Activated CD8-positive, alpha-beta T cell treated with anti-CD3 and anti-CD28 coated beads, Interleukin-2, amount 10 ng/mL, durations not matched to agents 7 days and 5 days (primary cell): ENCODE results near the gene ABHD6. TPM values are rescaled to one million over a fixed set of nuclear protein-coding genes. Genes with fewer than 3 reads are reported as not detected.
"Not testable (repeated sequence)": the region's sequence is repeated elsewhere in the genome, so short reads cannot be mapped to it uniquely, and the experiment has no call there.

Experiments used
- ATAC-seq: fragments of 150-1000 bp; cut with Tn5 transposase; one replicate; pipeline ENCODE4 v1.10.0; 2021; ENCODE audit warnings: moderate library complexity
- CTCF ChIA-PET: fragments of 350-600 bp; sonication (Branson Sonifier 250); formaldehyde crosslinking; loops from one replicate; lab custom pipeline; 2021; ENCODE audit warnings: antibody characterized with exemption; lab: Charles Lee
- POLR2A ChIA-PET: fragments of 350-600 bp; sonication (Branson Sonifier 250); formaldehyde crosslinking; loops from one replicate; lab custom pipeline; 2021; ENCODE audit warnings: antibody characterized with exemption; lab: Charles Lee
- DNase-seq: peaks from one replicate; pipeline ENCODE4 v3.0.0-alpha.2; 2020
- H3K27ac Mint-ChIP-seq: one replicate; pipeline ENCODE4 v1.8.0; 2021; ENCODE audit warnings: mild to moderate bottlenecking, mixed read lengths
- H3K27me3 Mint-ChIP-seq: one replicate; pipeline ENCODE4 v1.8.0; 2021; ENCODE audit warnings: low read depth, mixed read lengths
- H3K36me3 Mint-ChIP-seq: one replicate; pipeline ENCODE4 v1.8.0; 2021; ENCODE audit warnings: low read depth, mixed read lengths
- H3K4me1 Mint-ChIP-seq: one replicate; pipeline ENCODE4 v1.8.0; 2021; ENCODE audit warnings: low read depth, mixed read lengths
- H3K4me3 Mint-ChIP-seq: one replicate; pipeline ENCODE4 v1.8.0; 2021; ENCODE audit warnings: mild to moderate bottlenecking, mixed read lengths
- H3K9me3 Mint-ChIP-seq: one replicate; pipeline ENCODE4 v1.8.0; 2022; ENCODE audit warnings: mixed read lengths; ENCODE audit not compliant: insufficient read depth
- total RNA-seq, 2 experiments: library from RNA; stranded (reverse); gene quantifications; one replicate each; pipeline ENCODE4 v1.2.3, GENCODE V29; 2021

ABHD6 gene
- total RNA-seq, 2 experiments from 2014 or later, result 4.0 to 4.4 TPM

GRCh38 chr3:58288011-58288728 lies 50.6 kb downstream of the ABHD6 start:
- H3K36me3 Mint-ChIP-seq, result peaks cover 3% of the 10 kb centered on the region
- no peaks in the 10 kb centered on the region for H3K4me1 Mint-ChIP-seq
- ChIA-PET CTCF (interaction anchor here (0.8 kb wide), 2 partner anchors 71 to 73 kb away, joined by 3 read pairs; no protein-coding TSS in a partner anchor), POLR2A (no interaction called here)
- ATAC-seq, result no peak
- H3K4me3 Mint-ChIP-seq, result no peak overlapping the region
- H3K9me3 Mint-ChIP-seq, result no peaks in the 10 kb centered on the region
- DNase-seq, result no peak
- no peak overlapping the region for H3K27ac Mint-ChIP-seq
- H3K27me3 Mint-ChIP-seq, result no peaks in the 10 kb centered on the region

GRCh38 chr3:58288964-58289613 lies 51.5 kb downstream of the ABHD6 start:
- H3K9me3 Mint-ChIP-seq, H3K4me3 Mint-ChIP-seq, H3K27me3 Mint-ChIP-seq, H3K27ac Mint-ChIP-seq, H3K4me1 Mint-ChIP-seq, H3K36me3 Mint-ChIP-seq, ATAC-seq, DNase-seq, CTCF ChIA-PET, POLR2A ChIA-PET: not testable (repeated sequence)

- ATAC-seq, DNase-seq, H3K4me1 Mint-ChIP-seq, H3K9me3 Mint-ChIP-seq, CTCF ChIA-PET, H3K27me3 Mint-ChIP-seq, H3K27ac Mint-ChIP-seq, H3K4me3 Mint-ChIP-seq, H3K36me3 Mint-ChIP-seq, POLR2A ChIA-PET: not testable (repeated sequence)
Measured at GRCh38 chr3:58290446-58290845, 52.9 kb downstream of the ABHD6 start.

- ChIA-PET POLR2A (no interaction called here), CTCF (interaction anchor here (2.9 kb wide), 1 partner anchor 15 kb away, joined by 12 read pairs; the partner anchor contains the start of genes HTD2 and RPP14)
- Mint-ChIP-seq H3K4me3 (no peak overlapping the region), H3K9me3 (no peaks in the 10 kb centered on the region), H3K27ac (no peak overlapping the region), H3K27me3 (no peaks in the 10 kb centered on the region), H3K36me3 (no peaks in the 10 kb centered on the region), H3K4me1 (no peaks in the 10 kb centered on the region)
- DNase-seq (no peak), ATAC-seq (no peak)
Measured at GRCh38 chr3:58291671-58292338, 54.2 kb downstream of the ABHD6 start.

- Mint-ChIP-seq H3K27me3 (no peaks in the 10 kb centered on the region), H3K27ac (no peak overlapping the region), H3K4me1 (no peaks in the 10 kb centered on the region), H3K36me3 (no peaks in the 10 kb centered on the region), H3K4me3 (no peak overlapping the region), H3K9me3 (no peaks in the 10 kb centered on the region)
- DNase-seq (no peak), ATAC-seq (no peak)
- ChIA-PET CTCF (interaction anchor here (2.9 kb wide), 1 partner anchor 13 kb away, joined by 12 read pairs; the partner anchor contains the start of genes HTD2 and RPP14), POLR2A (no interaction called here)
Measured at GRCh38 chr3:58292866-58293265, 55.3 kb downstream of the ABHD6 start.

GRCh38 chr3:58293516-58293915 lies 55.9 kb downstream of the ABHD6 start:
- no peak for ATAC-seq
- Mint-ChIP-seq H3K9me3 (no peaks in the 10 kb centered on the region), H3K27me3 (no peaks in the 10 kb centered on the region), H3K36me3 (no peaks in the 10 kb centered on the region), H3K4me3 (no peak overlapping the region), H3K27ac (no peak overlapping the region), H3K4me1 (no peaks in the 10 kb centered on the region)
- DNase-seq, result no peak
- CTCF ChIA-PET, result interaction anchor here (0.6 to 2.9 kb wide), 2 partner anchors 13 to 295 kb away, joined by 3 to 12 read pairs; partner anchors contain the start of genes HTD2 and RPP14
- POLR2A ChIA-PET, result no interaction called here

- H3K9me3 Mint-ChIP-seq, result no peaks in the 10 kb centered on the region
- ChIA-PET CTCF (interaction anchor here (0.9 to 1.8 kb wide), 2 partner anchors 10 to 108 kb away, joined by 4 to 14 read pairs; partner anchors contain the start of genes HTD2 and RPP14), POLR2A (no interaction called here)
- no peak overlapping the region for H3K27ac Mint-ChIP-seq
- no peak overlapping the region for H3K4me3 Mint-ChIP-seq
- H3K36me3 Mint-ChIP-seq, result no peaks in the 10 kb centered on the region
- no peaks in the 10 kb centered on the region for H3K4me1 Mint-ChIP-seq
- no peak for ATAC-seq
- H3K27me3 Mint-ChIP-seq, result peaks cover 7% of the 10 kb centered on the region
- no peak for DNase-seq
Measured at GRCh38 chr3:58296269-58296668, 58.7 kb downstream of the ABHD6 start.

GRCh38 chr3:58296843-58297242 lies 59.3 kb downstream of the ABHD6 start:
- no peak overlapping the region for H3K27ac Mint-ChIP-seq
- no peaks in the 10 kb centered on the region for H3K9me3 Mint-ChIP-seq
- peaks cover 13% of the 10 kb centered on the region for H3K27me3 Mint-ChIP-seq
- DNase-seq (no peak), ATAC-seq (no peak)
- H3K36me3 Mint-ChIP-seq, result no peaks in the 10 kb centered on the region
- ChIA-PET CTCF (interaction anchor here (0.9 kb wide), 1 partner anchor 109 kb away, joined by 4 read pairs; no protein-coding TSS in a partner anchor), POLR2A (no interaction called here)
- no peaks in the 10 kb centered on the region for H3K4me1 Mint-ChIP-seq
- no peak overlapping the region for H3K4me3 Mint-ChIP-seq

GRCh38 chr3:58298190-58298589 lies 60.6 kb downstream of the ABHD6 start:
- ChIA-PET POLR2A (no interaction called here), CTCF (interaction anchor here (1.9 to 3.8 kb wide), 2 partner anchors 110 to 290 kb away, joined by 4 to 22 read pairs; partner anchors contain the start of gene FLNB)
- ATAC-seq, result no peak
- H3K9me3 Mint-ChIP-seq, result no peaks in the 10 kb centered on the region
- no peaks in the 10 kb centered on the region for H3K4me1 Mint-ChIP-seq
- no peak for DNase-seq
- no peak overlapping the region for H3K27ac Mint-ChIP-seq
- H3K36me3 Mint-ChIP-seq, result no peaks in the 10 kb centered on the region
- peaks cover 14% of the 10 kb centered on the region for H3K27me3 Mint-ChIP-seq
- no peak overlapping the region for H3K4me3 Mint-ChIP-seq

- DNase-seq (no peak), ATAC-seq (no peak)
- Mint-ChIP-seq H3K9me3 (no peaks in the 10 kb centered on the region), H3K27me3 (peaks cover 14% of the 10 kb centered on the region), H3K4me1 (no peaks in the 10 kb centered on the region), H3K27ac (no peak overlapping the region), H3K4me3 (no peak overlapping the region), H3K36me3 (no peaks in the 10 kb centered on the region)
- POLR2A ChIA-PET, result no interaction called here
- CTCF ChIA-PET, result interaction anchor here (1.2 to 3.8 kb wide), 4 partner anchors 13 to 291 kb away, joined by 3 to 22 read pairs (median 8); partner anchors contain the start of gene FLNB
Measured at GRCh38 chr3:58299075-58299474, 61.5 kb downstream of the ABHD6 start.

- no peak overlapping the region for H3K27ac Mint-ChIP-seq
- ATAC-seq, result no peak
- no peak overlapping the region for H3K4me3 Mint-ChIP-seq
- POLR2A ChIA-PET, result no interaction called here
- H3K36me3 Mint-ChIP-seq, result no peaks in the 10 kb centered on the region
- no peaks in the 10 kb centered on the region for H3K4me1 Mint-ChIP-seq
- no peak for DNase-seq
- H3K9me3 Mint-ChIP-seq, result no peaks in the 10 kb centered on the region
- CTCF ChIA-PET, result interaction anchor here (0.7 to 3.8 kb wide), 10 partner anchors 14 to 292 kb away, joined by 3 to 22 read pairs (median 3); partner anchors contain the start of gene FLNB
- H3K27me3 Mint-ChIP-seq, result peaks cover 14% of the 10 kb centered on the region
Measured at GRCh38 chr3:58299839-58300516, 62.4 kb downstream of the ABHD6 start.
